Measurements from ENCODE around the gene NCKAP5. TPM values are rescaled to one million over a fixed set of nuclear protein-coding genes. Genes with fewer than 3 reads are reported as not detected.

The NCKAP5 gene
- total and polyA plus RNA-seq, 4 donors = 0.57 to 2.8 (median 2.4) TPM

GRCh38 chr2:132721938-132722337 lies 846.3 kb downstream of the NCKAP5 start:
- Histone ChIP-seq H3K9me3 (ENCODE audit: control insufficient read depth in 4 of 4, low read length in 3 of 4) (no peaks in the 10 kb centered on the region), H3K9ac (ENCODE audit: low read depth in 1 of 2, low read length in 2 of 2) (no peak overlapping the region), H3K27me3 (ENCODE audit: control insufficient read depth in 4 of 4, insufficient read depth in 4 of 4, low read length in 3 of 4) (no peaks in the 10 kb centered on the region), H3K27ac (ENCODE audit: low read depth in 1 of 2, low read length in 2 of 2) (no peak overlapping the region), H3K36me3 (ENCODE audit: control insufficient read depth in 4 of 4, insufficient read depth in 3 of 4, low read depth in 1 of 4, low read length in 3 of 4) (no peaks in the 10 kb centered on the region), H3K4me1 (ENCODE audit: control insufficient read depth in 4 of 4, insufficient read depth in 4 of 4, low read length in 3 of 4) (no peaks in the 10 kb centered on the region), H3K4me3 (ENCODE audit: low read depth in 1 of 3, low read length in 3 of 3) (no peak overlapping the region)
- DNase-seq (ENCODE audit: low spot score) = no peak
- TF ChIP-seq EGR1 (IDR thresholded peaks at IDR 0.05; ENCODE audit: low read depth in 2 of 2) (no peak), GABPA (IDR thresholded peaks at IDR 0.05 in 1 of 2, conservative IDR thresholded peaks at IDR 0.05 in 1 of 2) (no peak), HNF4A (conservative IDR thresholded peaks at IDR 0.05) (no peak), SP1 (IDR thresholded peaks at IDR 0.05) (no peak), RAD21 (IDR thresholded peaks at IDR 0.05) (no peak), JUND (IDR thresholded peaks at IDR 0.05) (no peak), FOXA1 (IDR thresholded peaks at IDR 0.05) (no peak), NR2F2 (IDR thresholded peaks at IDR 0.05) (no peak), HNF4G (IDR thresholded peaks at IDR 0.05) (no peak), FOXA2 (IDR thresholded peaks at IDR 0.05) (no peak), RXRA (IDR thresholded peaks at IDR 0.05) (no peak), REST (IDR thresholded peaks at IDR 0.05) (no peak), TAF1 (conservative IDR thresholded peaks at IDR 0.05) (no peak)
- TF ChIP-seq, protein P1, sequence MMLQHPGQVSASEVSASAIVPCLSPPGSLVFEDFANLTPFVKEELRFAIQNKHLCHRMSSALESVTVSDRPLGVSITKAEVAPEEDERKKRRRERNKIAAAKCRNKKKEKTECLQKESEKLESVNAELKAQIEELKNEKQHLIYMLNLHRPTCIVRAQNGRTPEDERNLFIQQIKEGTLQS (IDR thresholded peaks at IDR 0.05) = no peak
- TF ChIP-seq, protein P2, sequence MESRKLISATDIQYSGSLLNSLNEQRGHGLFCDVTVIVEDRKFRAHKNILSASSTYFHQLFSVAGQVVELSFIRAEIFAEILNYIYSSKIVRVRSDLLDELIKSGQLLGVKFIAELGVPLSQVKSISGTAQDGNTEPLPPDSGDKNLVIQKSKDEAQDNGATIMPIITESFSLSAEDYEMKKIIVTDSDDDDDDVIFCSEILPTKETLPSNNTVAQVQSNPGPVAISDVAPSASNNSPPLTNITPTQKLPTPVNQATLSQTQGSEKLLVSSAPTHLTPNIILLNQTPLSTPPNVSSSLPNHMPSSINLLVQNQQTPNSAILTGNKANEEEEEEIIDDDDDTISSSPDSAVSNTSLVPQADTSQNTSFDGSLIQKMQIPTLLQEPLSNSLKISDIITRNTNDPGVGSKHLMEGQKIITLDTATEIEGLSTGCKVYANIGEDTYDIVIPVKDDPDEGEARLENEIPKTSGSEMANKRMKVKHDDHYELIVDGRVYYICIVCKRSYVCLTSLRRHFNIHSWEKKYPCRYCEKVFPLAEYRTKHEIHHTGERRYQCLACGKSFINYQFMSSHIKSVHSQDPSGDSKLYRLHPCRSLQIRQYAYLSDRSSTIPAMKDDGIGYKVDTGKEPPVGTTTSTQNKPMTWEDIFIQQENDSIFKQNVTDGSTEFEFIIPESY (IDR thresholded peaks at IDR 0.05) = no peak
- TF ChIP-seq, protein P3, sequence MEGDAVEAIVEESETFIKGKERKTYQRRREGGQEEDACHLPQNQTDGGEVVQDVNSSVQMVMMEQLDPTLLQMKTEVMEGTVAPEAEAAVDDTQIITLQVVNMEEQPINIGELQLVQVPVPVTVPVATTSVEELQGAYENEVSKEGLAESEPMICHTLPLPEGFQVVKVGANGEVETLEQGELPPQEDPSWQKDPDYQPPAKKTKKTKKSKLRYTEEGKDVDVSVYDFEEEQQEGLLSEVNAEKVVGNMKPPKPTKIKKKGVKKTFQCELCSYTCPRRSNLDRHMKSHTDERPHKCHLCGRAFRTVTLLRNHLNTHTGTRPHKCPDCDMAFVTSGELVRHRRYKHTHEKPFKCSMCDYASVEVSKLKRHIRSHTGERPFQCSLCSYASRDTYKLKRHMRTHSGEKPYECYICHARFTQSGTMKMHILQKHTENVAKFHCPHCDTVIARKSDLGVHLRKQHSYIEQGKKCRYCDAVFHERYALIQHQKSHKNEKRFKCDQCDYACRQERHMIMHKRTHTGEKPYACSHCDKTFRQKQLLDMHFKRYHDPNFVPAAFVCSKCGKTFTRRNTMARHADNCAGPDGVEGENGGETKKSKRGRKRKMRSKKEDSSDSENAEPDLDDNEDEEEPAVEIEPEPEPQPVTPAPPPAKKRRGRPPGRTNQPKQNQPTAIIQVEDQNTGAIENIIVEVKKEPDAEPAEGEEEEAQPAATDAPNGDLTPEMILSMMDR (IDR thresholded peaks at IDR 0.05; ENCODE audit: low read depth, low read length, missing input control) = no peak
- WGBS = 97% methylated on average over 2 of the region's 2 CpGs

- Histone ChIP-seq H3K4me3 (ENCODE audit: low read depth in 1 of 3, low read length in 3 of 3) (no peak overlapping the region), H3K27ac (ENCODE audit: low read depth in 1 of 2, low read length in 2 of 2) (no peak overlapping the region), H3K27me3 (ENCODE audit: control insufficient read depth in 4 of 4, insufficient read depth in 4 of 4, low read length in 3 of 4) (no peaks in the 10 kb centered on the region), H3K9ac (ENCODE audit: low read depth in 1 of 2, low read length in 2 of 2) (no peak overlapping the region), H3K9me3 (ENCODE audit: control insufficient read depth in 4 of 4, low read length in 3 of 4) (no peaks in the 10 kb centered on the region), H3K36me3 (ENCODE audit: control insufficient read depth in 4 of 4, insufficient read depth in 3 of 4, low read depth in 1 of 4, low read length in 3 of 4) (no peaks in the 10 kb centered on the region), H3K4me1 (ENCODE audit: control insufficient read depth in 4 of 4, insufficient read depth in 4 of 4, low read length in 3 of 4) (no peaks in the 10 kb centered on the region)
- DNase-seq (ENCODE audit: low spot score) = no peak
- 97% methylated on average over 4 of the region's 4 CpGs for WGBS
- TF ChIP-seq EGR1 (IDR thresholded peaks at IDR 0.05; ENCODE audit: low read depth in 2 of 2) (no peak), HNF4A (conservative IDR thresholded peaks at IDR 0.05) (no peak), RAD21 (IDR thresholded peaks at IDR 0.05) (no peak), TAF1 (conservative IDR thresholded peaks at IDR 0.05) (no peak), NR2F2 (IDR thresholded peaks at IDR 0.05) (no peak), HNF4G (IDR thresholded peaks at IDR 0.05) (no peak), JUND (IDR thresholded peaks at IDR 0.05) (no peak), SP1 (IDR thresholded peaks at IDR 0.05) (no peak), FOXA2 (IDR thresholded peaks at IDR 0.05) (no peak), GABPA (IDR thresholded peaks at IDR 0.05 in 1 of 2, conservative IDR thresholded peaks at IDR 0.05 in 1 of 2) (no peak), REST (IDR thresholded peaks at IDR 0.05) (no peak)
- TF ChIP-seq, protein P4, sequence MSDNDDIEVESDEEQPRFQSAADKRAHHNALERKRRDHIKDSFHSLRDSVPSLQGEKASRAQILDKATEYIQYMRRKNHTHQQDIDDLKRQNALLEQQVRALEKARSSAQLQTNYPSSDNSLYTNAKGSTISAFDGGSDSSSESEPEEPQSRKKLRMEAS (IDR thresholded peaks at IDR 0.05) = no peak
- TF ChIP-seq, protein P3 (IDR thresholded peaks at IDR 0.05; ENCODE audit: low read depth, low read length, missing input control) = no peak
Measured at GRCh38 chr2:132720393-132720792, 847.9 kb downstream of the NCKAP5 start.
